ENCODE measurements around the gene ASIC3.

- TF ChIP-seq CTCF (optimal IDR thresholded peaks at IDR 0.05 in 1 of 3, IDR thresholded peaks at IDR 0.05 in 1 of 3, conservative IDR thresholded peaks at IDR 0.05 in 1 of 3; ENCODE audit: extremely low read depth in 1 of 3, insufficient read depth in 2 of 3, low read length in 3 of 3) (no peak), EZH2 (IDR thresholded peaks at IDR 0.05; ENCODE audit: low read length) (no peak)
Observed at GRCh38 chr7:151078233-151079040, 30.1 kb downstream of the ASIC3 start.
